GM19467 (cell line): ENCODE data around the gene CCR5AS.
"Not testable (repeated sequence)": the region's sequence is repeated elsewhere in the genome, so short reads cannot be mapped to it uniquely, and the experiment has no call there.

Experiments used
- ATAC-seq: cut with Tn5 transposase; IDR thresholded peaks from one replicate; pipeline ENCODE4 v1.9.1; 2021; ENCODE audit warnings: mild to moderate bottlenecking, moderate library complexity; ENCODE audit not compliant: unreplicated experiment

CCR5AS gene

GRCh38 chr3:46359733-46360493, 47.0 kb downstream of the CCR5AS start:
- ATAC-seq, result no peak

- no peak for ATAC-seq
Measured at GRCh38 chr3:46358466-46358865, 48.4 kb downstream of the CCR5AS start.

- ATAC-seq, result no peak
Measured at GRCh38 chr3:46356909-46357308, 50.0 kb downstream of the CCR5AS start.

- no peak for ATAC-seq
Measured at GRCh38 chr3:46356276-46356675, 50.6 kb downstream of the CCR5AS start.

- ATAC-seq, result no peak
Measured at GRCh38 chr3:46354984-46355383, 51.9 kb downstream of the CCR5AS start.

- no peak for ATAC-seq
Measured at GRCh38 chr3:46354478-46354877, 52.4 kb downstream of the CCR5AS start.

GRCh38 chr3:46353647-46354410, 53.0 kb downstream of the CCR5AS start, which contains the start of gene CCR2:
Gene CCR2 (plus strand): TSS chr3:46354111. CDS start chr3:46357528, 3,417 bp downstream.
- ATAC-seq, result no peak

- no peak for ATAC-seq
Measured at GRCh38 chr3:46353090-46353489, 53.8 kb downstream of the CCR5AS start.

GRCh38 chr3:46351646-46352045, 55.2 kb downstream of the CCR5AS start:
- no peak for ATAC-seq

GRCh38 chr3:46350262-46350565, 56.7 kb downstream of the CCR5AS start:
- no peak for ATAC-seq

- ATAC-seq, result no peak
Measured at GRCh38 chr3:46349484-46350261, 57.2 kb downstream of the CCR5AS start.

- ATAC-seq, result no peak
Measured at GRCh38 chr3:46348823-46349482, 57.9 kb downstream of the CCR5AS start.

- ATAC-seq, result no peak
Measured at GRCh38 chr3:46344476-46344875, 62.4 kb downstream of the CCR5AS start.

- ATAC-seq, result no peak
Measured at GRCh38 chr3:46338840-46339239, 68.0 kb downstream of the CCR5AS start.

GRCh38 chr3:46337911-46338310, 69.0 kb downstream of the CCR5AS start:
- ATAC-seq, result no peak

GRCh38 chr3:46335541-46335940, 71.3 kb downstream of the CCR5AS start:
- no peak for ATAC-seq

GRCh38 chr3:46334741-46335478, 72.0 kb downstream of the CCR5AS start:
- ATAC-seq, result no peak

GRCh38 chr3:46330676-46331075, 76.2 kb downstream of the CCR5AS start:
- not testable (repeated sequence) for ATAC-seq

GRCh38 chr3:46325645-46326300, 81.1 kb downstream of the CCR5AS start:
- ATAC-seq, result no peak

GRCh38 chr3:46324036-46324435, 82.8 kb downstream of the CCR5AS start:
- no peak for ATAC-seq
